K562 (cell line): Measurements from ENCODE around the gene MAP3K6.

Experiments
- DPF2 ChIP-seq: fragments of 450-650 bp; IDR thresholded peaks from 2 replicates; pipeline ENCODE4 v1.6.1; 2016
- EGR1 ChIP-seq: fragments of 450-650 bp; conservative IDR thresholded peaks from 2 replicates; pipeline ENCODE4 v1.6.1; 2017; ENCODE audit warnings: mild to moderate bottlenecking
- FOXP4 ChIP-seq: sonication (generic); formaldehyde crosslinking; IDR thresholded peaks from 2 replicates; pipeline ENCODE4 v1.8.0; 2022; ENCODE audit warnings: mild to moderate bottlenecking, missing genetic modification reagents, borderline replicate concordance
- MAX ChIP-seq: sonication (generic); formaldehyde crosslinking; IDR thresholded peaks from 2 replicates; pipeline ENCODE4 v1.9.0; 2022; ENCODE audit warnings: mild to moderate bottlenecking, missing genetic modification reagents
- SAFB2 ChIP-seq: fragments of 200-400 bp; formaldehyde crosslinking; IDR thresholded peaks from 2 replicates; pipeline ENCODE4 v1.6.1; 2018; ENCODE audit warnings: borderline replicate concordance, low read length, low read depth, moderate library complexity; ENCODE audit not compliant: severe bottlenecking
- SMC3 ChIP-seq: conservative IDR thresholded peaks from 2 replicates; pipeline ENCODE4 v1.6.1; 2011; ENCODE audit warnings: low read depth, low read length, improper control_type of control experiment; ENCODE audit not compliant: insufficient read depth
- SPI1 ChIP-seq: IDR thresholded peaks from 2 replicates; pipeline ENCODE4 v1.6.1; 2011; ENCODE audit warnings: low read depth, low read length, control low read depth, borderline replicate concordance
- ZC3H8 ChIP-seq: fragments of 450-650 bp; IDR thresholded peaks from 2 replicates; pipeline ENCODE4 v1.6.1; 2017
- ZNF133 ChIP-seq: fragments of 250-450 bp; sonication (Bioruptor Pico); IDR thresholded peaks from 2 replicates; pipeline ENCODE4 v1.4.0; 2020; ENCODE audit warnings: mild to moderate bottlenecking
- ZNF324 ChIP-seq: fragments of 250-450 bp; sonication (Bioruptor Pico); IDR thresholded peaks from 2 replicates; pipeline ENCODE4 v1.4.0; 2020; ENCODE audit warnings: mild to moderate bottlenecking

DNA sequence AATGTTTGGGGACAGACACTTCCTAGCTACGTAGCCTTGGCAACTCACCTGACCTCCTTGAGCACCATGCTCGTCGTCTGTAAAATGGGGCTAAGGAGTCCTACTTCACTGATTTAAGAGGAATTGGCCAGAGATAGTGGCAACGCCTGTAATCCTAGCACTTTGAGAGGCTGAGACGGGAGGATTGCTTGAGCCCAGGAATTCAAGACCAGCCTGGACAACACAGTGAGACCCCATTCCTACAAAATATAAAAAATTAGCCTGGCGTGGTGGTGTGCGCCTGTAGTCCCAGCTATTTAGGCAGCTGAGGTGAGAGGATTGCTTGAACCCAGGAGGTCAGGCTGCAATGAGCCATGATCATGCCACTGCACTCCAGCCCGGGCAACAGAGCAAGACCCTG, 20.4 kb downstream of the MAP3K6 start:
- no peak for TF ChIP-seq ZNF133
- TF ChIP-seq FOXP4 (CRISPR knock-in tag), result no peak
- no peak for TF ChIP-seq EGR1
- no peak for TF ChIP-seq MAX
- TF ChIP-seq SAFB2, result no peak
- TF ChIP-seq SPI1, result no peak
- TF ChIP-seq ZC3H8, result no peak
- TF ChIP-seq DPF2, result no peak
- TF ChIP-seq ZNF324, result no peak
- TF ChIP-seq SMC3, result no peak
